Ovary (tissue), 9 donors: ENCODE data around the gene CENPN. TPM values are rescaled to one million over a fixed set of nuclear protein-coding genes. Genes with fewer than 3 reads are reported as not detected.

ENCODE experiments used
- DNase-seq, 5 donors: peaks; one replicate each; pipeline ENCODE4 v3.0.0-alpha.2; 2019 to 2020
- H3K27ac ChIP-seq, 2 donors: fragments of 200-600 bp; one replicate each; pipeline versions ENCODE4 v1.5.1 to v1.8.0; 2019 to 2022
- H3K27me3 ChIP-seq: fragments of 200-600 bp; one replicate; pipeline ENCODE4 v1.8.0; 2022
- H3K36me3 ChIP-seq: fragments of 200-600 bp; sonication (generic); one replicate; pipeline ENCODE4 v1.5.1; 2019
- H3K4me1 ChIP-seq: one replicate; pipeline ENCODE4 v1.8.1; 2013; ENCODE audit warnings: mild to moderate bottlenecking, moderate library complexity; ENCODE audit not compliant: insufficient read depth
- H3K4me3 ChIP-seq: fragments of 200-600 bp; sonication (generic); one replicate; pipeline ENCODE4 v1.5.1; 2017
- H3K9me3 ChIP-seq, 2 donors: fragments of 200-600 bp in 1 of 2; sonication (generic) in 1 of 2; one replicate each; pipeline versions ENCODE4 v1.5.1 to v1.8.1; 2013 to 2019; ENCODE audit warnings: mild to moderate bottlenecking in 1 of 2, moderate library complexity in 1 of 2
- EP300 ChIP-seq: sonication (generic); formaldehyde crosslinking; IDR thresholded peaks from one replicate; pipeline ENCODE4 v1.6.1; 2017; ENCODE audit warnings: antibody characterized with exemption
- POLR2A ChIP-seq: fragments of 450-650 bp; IDR thresholded peaks from one replicate; pipeline ENCODE4 v1.6.1; 2017; ENCODE audit warnings: antibody characterized with exemption, mild to moderate bottlenecking, moderate library complexity
- whole genome bisulfite sequencing, 3 donors: extraction: QIAGEN DNeasy Blood & Tissue Kit in 1 of 3; methylation state at CpG; one replicate each; pipeline versions ENCODE4 v1.1.5 to v1.1.7; 2013 to 2017; 5-methylcytosine and 5-hydroxymethylcytosine counted together
- intact Hi-C, 4 donors: fragments of 100-400 bp; cut with DNase I; formaldehyde crosslinking; loops; one replicate each; pipeline versions ENCODE4 v1.11.0 to v1.15.1; 2022 to 2023
- polyA plus RNA-seq, 2 donors: library from polyadenylated mRNA; stranded (reverse); fragments of 200-250 nt in 1 of 2; fragments of 350-450 nt in 1 of 2; fragmentation: Illumina TruSeq in 1 of 2; extraction: RNeasy Lipid Tissue Mini Kit (QIAGEN cat#74804) in 1 of 2; gene quantifications; one replicate each; pipeline ENCODE4 v1.2.3, GENCODE V29; 2013 to 2014
- total RNA-seq, 7 donors: library from RNA; depleted of rRNA in 2 of 7; stranded (reverse); fragments of >200 nt in 2 of 7; fragmentation: NEBNext Ultra II Directional in 3 of 7; extraction: Animal tissue kit (Norgen Biotek cat#: 25700) in 3 of 7; gene quantifications; one replicate each; pipeline versions ENCODE4 v1.1.0 to v1.2.4, GENCODE V29; 2016 to 2023
- TF ChIP-seq, protein P1 (sequence below), 3 donors: fragments of 450-650 bp in 2 of 3; fragments of 200-600 bp in 1 of 3; IDR thresholded peaks; one replicate each; pipeline versions ENCODE4 v1.5.1 to v1.8.0; 2016 to 2022; ENCODE audit warnings: antibody characterized with exemption in 3 of 3, mild to moderate bottlenecking in 1 of 3
- donor health status: DM: no; HTN: no; CAD: no; lungs with moderate emphysema.
- donor health status: DM: no; HTN: no; CAD: no.
- donor health status: Bipolar disorder and iron deficiency.
- donor health status: DM: yes; HTN: yes; CAD: no.
- donor health status: DM: no; HTN: no; CAD: no.
- donor health status: DM: yes; HTN: yes; CAD: no.

CENPN gene
- total and polyA plus RNA-seq, 9 donors: 1.4 to 8.2 (median 2.8) TPM

DNA sequence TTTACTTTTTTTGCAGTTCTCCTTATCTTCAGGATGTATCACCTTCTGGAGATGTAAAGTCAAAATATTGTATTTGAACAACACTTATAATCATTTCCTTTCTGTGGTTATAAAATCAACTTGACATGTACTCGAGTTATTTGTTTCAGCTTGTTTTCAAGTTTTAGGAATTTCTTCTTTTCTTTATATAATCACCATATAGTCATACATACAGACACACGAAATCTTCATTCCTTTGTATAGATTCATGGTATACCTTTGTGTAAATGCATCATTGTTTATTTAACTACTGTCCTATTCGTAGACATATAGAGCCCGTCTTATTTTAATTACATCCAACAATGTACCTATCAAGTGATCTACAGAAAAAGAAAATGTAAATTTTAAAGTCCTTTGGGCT is 40.4 kb upstream of the CENPN start:
- Histone ChIP-seq H3K4me1 (no peaks in the 10 kb centered on the region), H3K27ac (no peak overlapping the region), H3K9me3 (no peaks in the 10 kb centered on the region), H3K36me3 (no peaks in the 10 kb centered on the region), H3K27me3 (no peaks in the 10 kb centered on the region), H3K4me3 (no peak overlapping the region)
- TF ChIP-seq POLR2A (no peak), EP300 (no peak)
- TF ChIP-seq, protein P1, sequence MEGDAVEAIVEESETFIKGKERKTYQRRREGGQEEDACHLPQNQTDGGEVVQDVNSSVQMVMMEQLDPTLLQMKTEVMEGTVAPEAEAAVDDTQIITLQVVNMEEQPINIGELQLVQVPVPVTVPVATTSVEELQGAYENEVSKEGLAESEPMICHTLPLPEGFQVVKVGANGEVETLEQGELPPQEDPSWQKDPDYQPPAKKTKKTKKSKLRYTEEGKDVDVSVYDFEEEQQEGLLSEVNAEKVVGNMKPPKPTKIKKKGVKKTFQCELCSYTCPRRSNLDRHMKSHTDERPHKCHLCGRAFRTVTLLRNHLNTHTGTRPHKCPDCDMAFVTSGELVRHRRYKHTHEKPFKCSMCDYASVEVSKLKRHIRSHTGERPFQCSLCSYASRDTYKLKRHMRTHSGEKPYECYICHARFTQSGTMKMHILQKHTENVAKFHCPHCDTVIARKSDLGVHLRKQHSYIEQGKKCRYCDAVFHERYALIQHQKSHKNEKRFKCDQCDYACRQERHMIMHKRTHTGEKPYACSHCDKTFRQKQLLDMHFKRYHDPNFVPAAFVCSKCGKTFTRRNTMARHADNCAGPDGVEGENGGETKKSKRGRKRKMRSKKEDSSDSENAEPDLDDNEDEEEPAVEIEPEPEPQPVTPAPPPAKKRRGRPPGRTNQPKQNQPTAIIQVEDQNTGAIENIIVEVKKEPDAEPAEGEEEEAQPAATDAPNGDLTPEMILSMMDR (IDR thresholded peaks at IDR 0.05): no peak
- WGBS, 3 donors: 83 to 98% (median 97%) methylated on average over 4 of the region's 4 CpGs
- no peak for DNase-seq
- intact Hi-C loops: no loop called here

DNA sequence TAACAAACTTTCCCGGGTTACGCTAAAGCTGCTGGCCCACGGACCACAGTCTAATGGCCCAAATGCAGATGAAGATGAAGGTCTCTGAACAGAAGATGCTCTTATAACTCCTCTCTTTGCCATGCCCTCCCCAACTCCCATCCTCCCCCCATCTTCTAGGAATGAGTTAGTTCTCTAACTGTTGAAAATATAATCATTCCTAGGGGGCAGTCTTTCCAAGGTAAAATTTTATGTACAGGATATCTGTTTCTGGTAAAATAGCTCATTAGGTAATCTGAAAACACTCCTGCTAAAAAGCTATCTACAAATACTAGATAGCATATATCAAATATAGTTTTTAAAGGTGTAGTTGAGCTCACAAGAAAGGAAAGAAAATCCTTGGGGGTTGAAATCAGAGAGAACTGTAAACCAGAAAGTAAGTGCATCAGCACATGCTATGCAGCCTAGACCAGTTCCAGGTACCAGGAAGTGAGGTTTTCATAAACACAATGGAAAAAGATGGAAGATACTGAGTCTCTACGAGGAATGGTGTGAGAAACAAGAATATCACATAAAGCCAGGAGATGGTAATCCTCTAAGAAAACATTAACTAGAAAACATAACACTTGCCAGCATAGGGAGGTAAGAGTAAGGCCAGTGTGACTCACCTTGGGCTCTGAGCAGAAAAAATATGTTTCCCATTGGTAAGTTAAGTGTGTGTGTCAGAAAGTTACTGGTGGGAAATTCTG is 38.5 kb upstream of the CENPN start:
- WGBS, 3 donors: 79 to 92% (median 91%) methylated on average over 4 of the region's 4 CpGs
- H3K4me1 ChIP-seq: no peaks in the 10 kb centered on the region
- no peaks in the 10 kb centered on the region for H3K27me3 ChIP-seq
- intact Hi-C loops: no loop called here
- H3K36me3 ChIP-seq: no peaks in the 10 kb centered on the region
- DNase-seq: no peak
- no peak overlapping the region for H3K4me3 ChIP-seq
- H3K9me3 ChIP-seq: no peaks in the 10 kb centered on the region
- TF ChIP-seq EP300 (no peak), POLR2A (no peak)
- TF ChIP-seq, protein P1 (IDR thresholded peaks at IDR 0.05): no peak
- H3K27ac ChIP-seq: no peak overlapping the region

DNA sequence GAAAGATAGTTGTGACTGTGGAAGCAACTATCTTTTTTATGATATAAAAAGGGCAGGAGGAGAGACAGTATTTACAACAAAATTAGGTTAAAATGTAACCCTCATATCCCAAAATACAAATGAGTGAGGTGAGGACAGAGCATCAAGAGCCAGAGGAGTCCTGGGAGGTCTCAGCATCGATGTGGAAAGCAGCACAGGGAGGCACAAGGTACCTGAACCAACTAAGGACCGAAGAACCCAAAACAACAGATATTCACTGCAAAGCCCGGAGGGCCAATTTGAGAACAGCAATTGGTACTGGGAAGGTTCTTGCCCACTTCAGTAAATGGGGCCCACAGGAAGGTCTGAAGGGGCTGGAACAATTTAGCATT is 37.9 kb upstream of the CENPN start:
- Histone ChIP-seq H3K27me3 (no peaks in the 10 kb centered on the region), H3K36me3 (no peaks in the 10 kb centered on the region), H3K27ac (no peak overlapping the region), H3K9me3 (no peaks in the 10 kb centered on the region), H3K4me1 (no peaks in the 10 kb centered on the region), H3K4me3 (no peak overlapping the region)
- DNase-seq: no peak
- 95 to 97% (median 95%) methylated on average over 3 of the region's 3 CpGs for WGBS, 3 donors
- TF ChIP-seq POLR2A (no peak), EP300 (no peak)
- TF ChIP-seq, protein P1 (IDR thresholded peaks at IDR 0.05): no peak
- intact Hi-C loops: no loop called here

DNA sequence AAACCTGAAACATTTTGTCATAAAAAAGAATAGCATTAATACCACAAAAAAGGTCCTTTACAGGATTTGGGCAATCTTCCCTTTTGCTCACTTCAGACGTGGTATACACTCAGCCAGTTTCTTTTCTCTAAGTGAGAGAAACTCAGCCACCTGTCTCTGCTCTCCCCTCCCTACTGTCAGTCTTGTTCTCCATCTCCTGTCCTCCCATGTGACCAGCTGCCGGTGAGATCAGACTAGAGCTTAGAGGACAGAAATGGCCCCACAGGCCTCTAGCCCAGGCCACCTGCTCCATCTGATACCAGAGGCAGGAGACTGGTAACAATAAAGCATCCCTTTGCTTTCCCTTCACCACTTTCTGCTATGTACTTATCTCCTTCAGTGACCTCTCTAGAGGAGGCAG is 35.2 kb upstream of the CENPN start:
- no peaks in the 10 kb centered on the region for H3K27me3 ChIP-seq
- no peaks in the 10 kb centered on the region for H3K4me1 ChIP-seq
- TF ChIP-seq POLR2A: no peak
- TF ChIP-seq, protein P1 (IDR thresholded peaks at IDR 0.05): no peak
- no peak for TF ChIP-seq EP300
- WGBS, 3 donors: 78 to 85% (median 81%) methylated on average over 2 of the region's 2 CpGs
- intact Hi-C loops: no loop called here
- no peaks in the 10 kb centered on the region for H3K36me3 ChIP-seq
- no peak overlapping the region for H3K4me3 ChIP-seq
- no peak for DNase-seq
- no peaks in the 10 kb centered on the region for H3K9me3 ChIP-seq
- H3K27ac ChIP-seq: no peak overlapping the region
